Osteoblast (primary cell): ENCODE measurements around the gene MAD1L1. TPM values are rescaled to one million over a fixed set of nuclear protein-coding genes. Genes with fewer than 3 reads are reported as not detected.
A peak's percentile ranks its signal among the peaks of the same experiment; 100 is the strongest.

Source experiments
- DNase-seq: peaks from one replicate; pipeline ENCODE4 v3.0.0; 2011; ENCODE audit warnings: low spot score, mixed read lengths; ENCODE audit not compliant: insufficient read length; ENCODE audit errors: missing footprints
- H2AFZ ChIP-seq: 2 replicates; pipeline ENCODE4 v1.6.0; 2011; ENCODE audit warnings: mild to moderate bottlenecking, low read length
- H3K27ac ChIP-seq: 2 replicates; pipeline ENCODE4 v1.5.1; 2011; ENCODE audit warnings: mild to moderate bottlenecking, low read depth, low read length, moderate library complexity
- H3K27me3 ChIP-seq: 2 replicates; pipeline ENCODE4 v1.6.0; 2012; ENCODE audit warnings: mild to moderate bottlenecking, control low read depth, inconsistent platforms, low read length, moderate library complexity; ENCODE audit not compliant: insufficient read depth
- H3K36me3 ChIP-seq: 2 replicates; pipeline ENCODE4 v1.5.1; 2011; ENCODE audit warnings: mild to moderate bottlenecking, low read length, control low read depth, moderate library complexity; ENCODE audit not compliant: insufficient read depth
- H3K4me1 ChIP-seq: 2 replicates; pipeline ENCODE4 v1.5.1; 2011; ENCODE audit warnings: mild to moderate bottlenecking, low read length, control low read depth, moderate library complexity; ENCODE audit not compliant: insufficient read depth
- H3K4me2 ChIP-seq: 2 replicates; pipeline ENCODE4 v1.6.0; 2011; ENCODE audit warnings: mild to moderate bottlenecking, low read length; ENCODE audit not compliant: insufficient read depth
- H3K4me3 ChIP-seq: fragments of 200-600 bp; sonication (generic); 3 replicates; pipeline ENCODE4 v1.5.1; 2012; ENCODE audit warnings: mild to moderate bottlenecking, low read length, inconsistent platforms; ENCODE audit not compliant: insufficient read depth
- H3K79me2 ChIP-seq: 2 replicates; pipeline ENCODE4 v1.6.0; 2012; ENCODE audit warnings: mild to moderate bottlenecking, low read length, control low read depth, inconsistent platforms; ENCODE audit not compliant: insufficient read depth
- H3K9me3 ChIP-seq: 2 replicates; pipeline ENCODE4 v1.5.1; 2011; ENCODE audit warnings: low read depth, low read length, control low read depth
- H4K20me1 ChIP-seq: 2 replicates; pipeline ENCODE4 v1.6.0; 2012; ENCODE audit warnings: mild to moderate bottlenecking, low read length, control low read depth; ENCODE audit not compliant: insufficient read depth
- total RNA-seq: library from RNA; depleted of rRNA; stranded (reverse); fragments of >200 nt; gene quantifications from 2 replicates; pipeline ENCODE4 v1.2.3, GENCODE V29; 2012
- TF ChIP-seq, protein P1 (sequence below): IDR thresholded peaks from 2 replicates; pipeline ENCODE4 v1.5.1; 2011; ENCODE audit warnings: mild to moderate bottlenecking, low read depth, low read length, moderate library complexity; ENCODE audit errors: extremely low read depth

MAD1L1 gene
- total RNA-seq, 1 donor: 66.2 TPM

DNA sequence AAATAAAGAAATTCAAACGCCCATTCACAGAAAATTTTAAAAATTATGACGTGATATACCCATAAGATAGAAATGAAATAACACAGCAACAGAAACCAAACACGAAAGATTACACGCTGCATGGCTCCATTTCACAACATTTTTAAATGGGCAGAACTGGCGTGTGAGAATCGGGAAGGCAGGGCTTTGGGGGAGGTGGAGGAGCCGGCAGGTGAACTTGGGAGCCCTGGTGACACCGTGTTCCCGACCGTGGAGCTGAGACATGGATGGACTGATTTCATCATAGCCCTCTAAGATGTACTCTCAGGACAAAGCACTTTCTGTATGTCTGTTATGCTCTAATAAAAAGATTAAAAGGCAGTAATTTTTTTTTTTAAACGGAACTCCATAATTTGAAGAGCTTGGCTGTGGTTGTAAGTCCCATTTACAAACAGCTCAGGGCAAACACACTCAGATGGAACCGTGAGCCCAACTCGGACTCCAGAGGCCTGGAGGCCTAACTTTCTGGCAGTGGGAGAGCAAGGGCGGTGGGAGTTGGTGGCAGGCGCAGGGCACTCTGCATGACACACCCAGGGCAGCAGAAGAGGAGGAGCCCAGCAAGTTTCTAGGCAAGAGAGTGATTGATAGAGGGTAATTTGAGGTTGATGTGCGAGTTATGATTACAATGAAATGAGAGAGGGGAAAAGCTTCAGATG, 203.4 kb downstream of the MAD1L1 start:
- no peak overlapping the region for H3K4me2 ChIP-seq
- no peak overlapping the region for H2AFZ ChIP-seq
- DNase-seq: peak; percentile 39
- H3K79me2 ChIP-seq: peaks cover under 1% of the 10 kb centered on the region
- H3K36me3 ChIP-seq: no peaks in the 10 kb centered on the region
- H3K27ac ChIP-seq: no peak overlapping the region
- no peaks in the 10 kb centered on the region for H3K4me1 ChIP-seq
- H3K4me3 ChIP-seq: no peak overlapping the region
- no peaks in the 10 kb centered on the region for H4K20me1 ChIP-seq
- TF ChIP-seq, protein P1, sequence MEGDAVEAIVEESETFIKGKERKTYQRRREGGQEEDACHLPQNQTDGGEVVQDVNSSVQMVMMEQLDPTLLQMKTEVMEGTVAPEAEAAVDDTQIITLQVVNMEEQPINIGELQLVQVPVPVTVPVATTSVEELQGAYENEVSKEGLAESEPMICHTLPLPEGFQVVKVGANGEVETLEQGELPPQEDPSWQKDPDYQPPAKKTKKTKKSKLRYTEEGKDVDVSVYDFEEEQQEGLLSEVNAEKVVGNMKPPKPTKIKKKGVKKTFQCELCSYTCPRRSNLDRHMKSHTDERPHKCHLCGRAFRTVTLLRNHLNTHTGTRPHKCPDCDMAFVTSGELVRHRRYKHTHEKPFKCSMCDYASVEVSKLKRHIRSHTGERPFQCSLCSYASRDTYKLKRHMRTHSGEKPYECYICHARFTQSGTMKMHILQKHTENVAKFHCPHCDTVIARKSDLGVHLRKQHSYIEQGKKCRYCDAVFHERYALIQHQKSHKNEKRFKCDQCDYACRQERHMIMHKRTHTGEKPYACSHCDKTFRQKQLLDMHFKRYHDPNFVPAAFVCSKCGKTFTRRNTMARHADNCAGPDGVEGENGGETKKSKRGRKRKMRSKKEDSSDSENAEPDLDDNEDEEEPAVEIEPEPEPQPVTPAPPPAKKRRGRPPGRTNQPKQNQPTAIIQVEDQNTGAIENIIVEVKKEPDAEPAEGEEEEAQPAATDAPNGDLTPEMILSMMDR: no peak
- H3K27me3 ChIP-seq: no peaks in the 10 kb centered on the region
- peaks cover 10% of the 10 kb centered on the region for H3K9me3 ChIP-seq

DNA sequence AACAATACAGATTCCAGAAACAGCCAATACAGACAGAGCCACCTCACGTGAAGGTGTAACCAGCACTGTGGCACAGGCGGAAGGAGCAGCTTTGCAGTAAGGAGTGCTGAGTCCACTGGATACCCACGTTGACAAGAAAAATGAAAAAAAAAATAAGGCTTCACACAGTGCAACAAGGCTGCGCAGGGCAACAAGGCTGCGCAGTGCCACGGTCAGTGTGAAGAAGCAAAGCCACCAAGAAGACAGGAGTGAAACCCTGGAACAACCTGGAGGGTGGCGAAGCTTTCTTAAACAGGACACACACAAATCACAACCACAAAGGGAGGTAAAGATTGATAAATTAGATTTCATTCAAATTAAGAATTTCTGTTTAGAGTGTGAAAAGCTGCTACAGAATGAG, 204.0 kb downstream of the MAD1L1 start:
- no peak overlapping the region for H2AFZ ChIP-seq
- H3K4me3 ChIP-seq: no peak overlapping the region
- TF ChIP-seq, protein P1: no peak
- no peak for DNase-seq
- no peak overlapping the region for H3K4me2 ChIP-seq
- H3K27me3 ChIP-seq: no peaks in the 10 kb centered on the region
- H4K20me1 ChIP-seq: no peaks in the 10 kb centered on the region
- H3K4me1 ChIP-seq: no peaks in the 10 kb centered on the region
- no peaks in the 10 kb centered on the region for H3K36me3 ChIP-seq
- peaks cover 2% of the 10 kb centered on the region for H3K79me2 ChIP-seq
- no peak overlapping the region for H3K27ac ChIP-seq
- peaks cover 13% of the 10 kb centered on the region for H3K9me3 ChIP-seq

DNA sequence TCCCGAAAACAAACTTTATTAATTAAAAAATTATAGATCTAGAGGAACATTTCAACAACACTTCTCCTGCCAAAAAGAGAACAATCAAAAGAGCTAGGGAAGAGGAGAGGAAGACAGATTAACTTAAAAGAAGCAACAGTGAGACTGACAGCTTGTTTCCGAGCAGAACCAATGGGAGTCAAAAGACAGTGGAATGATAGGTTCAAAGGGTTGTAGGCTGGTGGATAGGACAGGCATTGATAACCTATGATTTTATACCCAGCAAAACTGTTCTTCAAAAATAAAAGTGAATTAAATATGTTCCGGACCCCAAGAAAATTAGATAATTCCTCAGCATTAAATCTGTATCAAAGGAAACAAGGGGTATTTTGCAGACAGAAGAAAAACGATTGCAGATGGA, 207.6 kb downstream of the MAD1L1 start:
- no peak overlapping the region for H3K4me2 ChIP-seq
- no peak overlapping the region for H2AFZ ChIP-seq
- peaks cover 2% of the 10 kb centered on the region for H3K79me2 ChIP-seq
- H3K9me3 ChIP-seq: peaks cover 13% of the 10 kb centered on the region
- no peaks in the 10 kb centered on the region for H3K4me1 ChIP-seq
- H3K36me3 ChIP-seq: no peaks in the 10 kb centered on the region
- TF ChIP-seq, protein P1: no peak
- DNase-seq: peak; percentile 8
- H3K4me3 ChIP-seq: no peak overlapping the region
- H4K20me1 ChIP-seq: no peaks in the 10 kb centered on the region
- H3K27me3 ChIP-seq: no peaks in the 10 kb centered on the region
- no peak overlapping the region for H3K27ac ChIP-seq

DNA sequence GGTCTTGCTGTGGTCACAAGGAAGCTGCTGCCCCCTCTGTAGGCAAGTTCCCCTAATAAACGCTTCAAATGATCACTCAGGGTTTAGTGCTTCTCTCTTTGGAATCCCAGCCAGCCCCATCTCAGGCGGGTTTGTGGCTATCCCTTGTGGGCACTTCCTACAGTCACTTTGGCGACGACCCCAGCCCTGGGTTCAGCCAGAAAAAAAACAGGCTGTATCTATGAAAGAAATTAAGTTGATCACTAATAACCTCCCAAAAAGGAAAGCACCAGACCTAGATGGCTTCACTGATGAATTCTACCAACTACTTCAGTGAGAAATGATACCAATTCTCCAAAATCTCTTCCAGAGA, 208.2 kb downstream of the MAD1L1 start:
- Histone ChIP-seq H4K20me1 (no peaks in the 10 kb centered on the region), H3K36me3 (no peaks in the 10 kb centered on the region), H3K9me3 (peaks cover 13% of the 10 kb centered on the region), H2AFZ (no peak overlapping the region), H3K4me1 (peaks cover 5% of the 10 kb centered on the region), H3K79me2 (peaks cover 2% of the 10 kb centered on the region), H3K27me3 (no peaks in the 10 kb centered on the region), H3K4me2 (no peak overlapping the region), H3K4me3 (no peak overlapping the region), H3K27ac (no peak overlapping the region)
- TF ChIP-seq, protein P1: no peak
- peak; percentile 5 for DNase-seq
